NCI-H2196 (cell line): ENCODE measurements around the gene MITF.
A peak's percentile ranks its signal among the peaks of the same experiment; 100 is the strongest.

Experiments
- DNase-seq: peaks from one replicate; lab custom pipeline; 2025; ENCODE audit not compliant: unreplicated experiment; lab: John Stamatoyannopoulos, UW

MITF gene

GRCh38 chr3:69944931-69945493, 205.7 kb downstream of the MITF start:
- no peak for DNase-seq

- peak; percentile 0 for DNase-seq
Measured at GRCh38 chr3:69948246-69948862, 209.1 kb downstream of the MITF start.

- no peak for DNase-seq
Measured at GRCh38 chr3:69951616-69952015, 212.4 kb downstream of the MITF start.

- DNase-seq: no peak
Measured at GRCh38 chr3:69959581-69959980, 220.3 kb downstream of the MITF start.

GRCh38 chr3:69961706-69962439, 222.6 kb downstream of the MITF start:
- no peak for DNase-seq

- DNase-seq: no peak
Measured at GRCh38 chr3:69963643-69964042, 224.4 kb downstream of the MITF start.

- no peak for DNase-seq
Measured at GRCh38 chr3:69967156-69967555, 227.9 kb downstream of the MITF start.

GRCh38 chr3:69970827-69971226, 231.6 kb downstream of the MITF start:
- DNase-seq: no peak

- DNase-seq: no peak
Measured at GRCh38 chr3:69972672-69973071, 233.4 kb downstream of the MITF start.

- DNase-seq: no peak
Measured at GRCh38 chr3:69976021-69976420, 236.8 kb downstream of the MITF start.

GRCh38 chr3:69983546-69984265, 244.4 kb downstream of the MITF start:
- no peak for DNase-seq

GRCh38 chr3:69985266-69985665, 246.0 kb downstream of the MITF start:
- no peak for DNase-seq

- DNase-seq: no peak
Measured at GRCh38 chr3:69986419-69986818, 247.2 kb downstream of the MITF start.

GRCh38 chr3:69987833-69988232, 248.6 kb downstream of the MITF start:
- no peak for DNase-seq

- no peak for DNase-seq
Measured at GRCh38 chr3:69993757-69994156, 254.5 kb downstream of the MITF start.

GRCh38 chr3:69994919-69995318, 255.7 kb downstream of the MITF start:
- DNase-seq: no peak

GRCh38 chr3:69997631-69998307, 258.5 kb downstream of the MITF start:
- DNase-seq: no peak

GRCh38 chr3:69998759-69999139, 259.5 kb downstream of the MITF start:
- DNase-seq: no peak

GRCh38 chr3:69999140-70000027, 260.1 kb downstream of the MITF start, which contains the start of gene SAMMSON:
Gene SAMMSON (plus strand): TSS chr3:69999733.
- no peak for DNase-seq

- DNase-seq: no peak
Measured at GRCh38 chr3:70000028-70000410, 260.8 kb downstream of the MITF start.
